OCI-LY7 (cell line): ENCODE results near the gene CXorf51A.

Experiments
- EZH2phosphoT487 ChIP-seq: fragments of 200-600 bp; sonication (generic); IDR thresholded peaks from 2 replicates; pipeline ENCODE4 v1.6.1; 2018; ENCODE audit warnings: low read depth, borderline replicate concordance, mild to moderate bottlenecking, mixed run types, antibody characterized with exemption, low read length, moderate library complexity, mixed read lengths
- TF ChIP-seq, protein P1 (sequence below): fragments of 200-600 bp; sonication (generic); conservative IDR thresholded peaks from 2 replicates; pipeline ENCODE4 v1.5.1; 2014; ENCODE audit warnings: mild to moderate bottlenecking, antibody characterized with exemption, low read length, moderate library complexity, mixed read lengths

DNA sequence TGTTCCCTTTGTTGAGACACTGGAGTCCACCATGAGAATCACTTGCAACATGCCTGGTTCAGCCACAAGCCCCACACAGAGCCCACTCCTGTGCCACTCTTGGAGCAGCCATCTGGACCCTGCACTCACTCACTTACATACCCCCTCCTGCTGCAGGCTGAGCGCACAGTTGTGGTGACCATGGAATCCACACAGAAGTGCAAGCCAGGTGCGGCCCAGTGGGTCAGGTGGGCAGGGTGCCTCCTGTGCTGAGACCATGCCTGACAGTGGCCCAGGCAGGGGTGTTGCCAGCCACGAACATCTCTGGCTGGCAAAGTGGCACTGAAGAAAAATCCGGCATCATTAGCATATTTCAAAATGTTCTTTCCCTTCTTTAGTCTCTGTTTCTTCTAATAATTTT, 17.4 kb upstream of the CXorf51A start:
- TF ChIP-seq, protein P1, sequence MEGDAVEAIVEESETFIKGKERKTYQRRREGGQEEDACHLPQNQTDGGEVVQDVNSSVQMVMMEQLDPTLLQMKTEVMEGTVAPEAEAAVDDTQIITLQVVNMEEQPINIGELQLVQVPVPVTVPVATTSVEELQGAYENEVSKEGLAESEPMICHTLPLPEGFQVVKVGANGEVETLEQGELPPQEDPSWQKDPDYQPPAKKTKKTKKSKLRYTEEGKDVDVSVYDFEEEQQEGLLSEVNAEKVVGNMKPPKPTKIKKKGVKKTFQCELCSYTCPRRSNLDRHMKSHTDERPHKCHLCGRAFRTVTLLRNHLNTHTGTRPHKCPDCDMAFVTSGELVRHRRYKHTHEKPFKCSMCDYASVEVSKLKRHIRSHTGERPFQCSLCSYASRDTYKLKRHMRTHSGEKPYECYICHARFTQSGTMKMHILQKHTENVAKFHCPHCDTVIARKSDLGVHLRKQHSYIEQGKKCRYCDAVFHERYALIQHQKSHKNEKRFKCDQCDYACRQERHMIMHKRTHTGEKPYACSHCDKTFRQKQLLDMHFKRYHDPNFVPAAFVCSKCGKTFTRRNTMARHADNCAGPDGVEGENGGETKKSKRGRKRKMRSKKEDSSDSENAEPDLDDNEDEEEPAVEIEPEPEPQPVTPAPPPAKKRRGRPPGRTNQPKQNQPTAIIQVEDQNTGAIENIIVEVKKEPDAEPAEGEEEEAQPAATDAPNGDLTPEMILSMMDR: no peak
- no peak for TF ChIP-seq EZH2phosphoT487
